ENCODE measurements around the gene DOCK10.

Gene DOCK10

DNA sequence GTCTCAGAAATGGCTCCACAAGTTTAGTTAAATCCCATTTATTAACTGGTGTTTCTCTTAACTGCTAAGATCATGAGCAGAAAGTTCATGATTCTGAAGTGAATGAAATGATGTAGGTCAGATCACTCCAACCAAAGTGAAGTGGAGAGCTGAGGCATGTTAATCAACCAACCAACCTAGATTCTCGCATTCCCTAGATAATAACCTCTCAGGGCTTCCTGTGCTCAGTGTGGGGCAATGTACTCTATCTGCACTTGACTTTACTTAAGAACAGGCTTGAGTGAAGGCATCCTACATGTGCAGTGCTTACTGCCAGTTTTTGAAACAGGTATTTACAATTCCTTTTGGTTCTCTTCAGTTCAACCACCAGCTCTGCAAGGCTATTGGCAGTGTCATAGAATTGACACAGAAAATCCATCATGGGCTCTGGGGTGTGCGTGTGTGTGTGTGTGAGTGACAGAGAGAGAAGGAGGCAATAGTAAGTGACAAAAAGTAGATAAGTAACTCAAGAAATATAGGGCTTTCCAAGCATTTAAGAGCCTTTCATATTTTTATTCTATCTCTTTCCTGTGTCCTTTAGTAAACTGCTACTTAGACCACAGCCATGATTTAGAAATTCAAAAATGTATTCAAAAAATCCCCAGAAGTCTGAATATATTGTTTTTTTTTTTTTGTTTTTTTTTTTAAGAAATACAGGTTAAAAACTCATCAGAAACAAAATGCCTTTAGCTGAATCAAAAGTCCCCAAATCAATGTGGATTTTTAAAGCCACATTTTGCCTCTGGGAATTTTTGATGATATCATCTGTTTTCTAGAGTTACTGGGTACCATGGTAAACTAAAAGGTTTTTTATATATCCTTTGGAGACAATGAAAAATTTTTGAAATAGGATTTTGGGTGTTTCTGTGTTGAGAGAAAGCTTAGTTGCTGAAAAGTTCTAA lies 28.6 kb downstream of the DOCK10 start:
- DNase-seq (ENCODE audit: low read depth in 2 of 2, low spot score in 1 of 2), result no peak

DNA sequence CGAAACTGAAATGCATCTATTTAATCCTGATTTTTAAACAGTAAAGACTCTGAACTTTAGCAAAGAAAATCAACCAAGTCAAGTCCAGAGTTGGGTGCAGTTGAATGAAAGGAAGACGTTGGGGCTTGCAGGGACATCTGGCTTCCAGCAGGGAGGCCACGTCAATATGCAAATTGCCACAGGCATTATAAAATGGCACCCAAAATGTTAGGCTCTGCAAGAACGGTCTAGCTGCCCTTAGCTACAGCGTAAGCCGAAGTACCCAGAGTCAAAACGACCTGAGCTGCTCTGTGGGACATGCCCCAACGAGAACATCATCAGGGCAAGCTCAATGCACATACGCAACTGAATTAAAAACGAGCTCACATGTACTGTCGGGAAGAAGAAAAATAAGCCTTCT lies 30.7 kb downstream of the DOCK10 start:
- no peak for DNase-seq (ENCODE audit: low read depth in 2 of 2, low spot score in 1 of 2)

DNA sequence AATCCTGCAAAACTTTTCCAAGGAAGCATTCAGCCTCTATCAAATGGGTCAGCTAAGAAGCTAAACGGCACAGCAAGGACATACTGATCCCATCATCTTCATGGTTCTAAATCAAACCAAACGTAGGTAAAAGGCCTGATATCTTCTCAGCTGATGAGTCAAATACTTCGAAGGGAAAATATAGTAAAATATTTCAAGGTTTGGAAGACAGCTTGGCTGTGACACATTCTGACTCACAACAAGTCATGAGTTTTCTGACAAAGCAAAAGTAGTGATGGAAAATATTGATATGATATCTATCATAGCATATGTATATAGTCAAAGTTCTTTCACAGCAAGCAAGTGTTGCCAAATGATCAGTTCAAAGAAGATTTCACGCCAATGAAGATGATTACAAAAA lies 31.5 kb downstream of the DOCK10 start:
- no peak for DNase-seq (ENCODE audit: low read depth in 2 of 2, low spot score in 1 of 2)

DNA sequence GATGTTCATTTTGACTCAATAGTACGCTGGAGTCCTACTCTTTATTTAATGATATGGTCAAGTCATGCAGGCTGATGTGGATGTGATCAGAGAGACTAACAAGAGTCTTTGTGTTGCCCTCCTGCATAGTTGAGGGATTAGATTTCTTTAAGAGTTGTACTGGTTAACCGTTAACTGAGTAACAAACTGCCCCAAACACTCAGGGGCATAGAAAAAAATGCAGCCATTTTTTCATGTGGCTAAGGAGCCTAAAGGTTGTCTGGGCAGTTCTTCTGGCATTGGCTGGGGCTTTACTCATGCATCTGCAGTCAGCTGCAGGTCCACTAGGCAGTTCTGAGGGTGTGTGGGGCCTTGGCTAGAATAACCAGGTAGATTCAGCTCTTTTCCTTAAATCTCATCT lies 32.5 kb downstream of the DOCK10 start:
- no peak for DNase-seq (ENCODE audit: low read depth in 2 of 2, low spot score in 1 of 2)

DNA sequence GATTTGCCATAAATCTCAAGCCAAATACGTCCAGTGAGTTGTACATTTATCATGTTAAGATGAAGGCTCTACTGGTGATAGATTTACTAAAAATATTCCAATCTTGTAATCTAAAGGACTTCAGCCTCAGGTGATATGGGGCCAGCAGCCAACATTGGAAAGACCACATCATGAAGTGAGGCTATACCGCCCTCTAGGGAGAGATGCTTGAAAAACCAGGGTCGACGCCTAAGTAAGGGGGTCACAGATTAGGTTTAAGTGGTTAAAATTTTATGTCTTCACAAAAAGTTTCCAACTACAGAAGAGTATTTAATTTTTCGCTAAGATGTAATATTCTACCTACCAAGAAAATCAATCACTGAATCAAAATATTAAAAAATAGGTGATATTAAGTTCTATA lies 33.3 kb downstream of the DOCK10 start:
- DNase-seq (ENCODE audit: low read depth in 2 of 2, low spot score in 1 of 2), result no peak

DNA sequence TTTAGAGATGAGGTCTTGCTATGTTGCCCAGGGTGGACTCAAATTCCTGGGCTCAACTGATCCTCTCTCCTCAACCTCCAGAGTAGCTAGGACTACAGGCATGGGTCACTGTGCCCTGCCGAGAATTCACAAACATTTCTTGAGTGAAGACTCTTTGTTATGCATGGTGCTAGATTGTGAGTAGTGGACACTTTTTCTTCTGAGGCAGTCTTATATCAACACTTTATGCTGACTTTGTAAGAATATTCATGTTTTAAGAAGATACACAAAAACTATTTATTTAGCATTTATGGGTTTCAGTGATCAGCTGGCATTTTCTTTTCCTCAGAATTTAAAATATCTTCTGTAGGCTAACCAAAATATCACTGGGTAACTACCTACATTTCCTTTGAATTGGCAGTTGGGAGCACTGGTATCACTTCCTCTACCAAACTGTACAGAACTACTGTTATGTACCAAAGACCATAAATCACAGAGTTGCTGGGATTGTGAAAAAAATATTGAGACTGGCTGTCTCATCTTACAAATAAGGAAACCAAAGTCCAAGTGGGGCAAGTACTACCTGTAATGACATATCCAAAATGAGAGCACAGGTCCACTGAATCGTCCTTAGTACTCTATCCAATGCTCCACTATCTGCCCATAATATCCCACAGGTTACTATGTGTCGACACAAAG lies 34.0 kb downstream of the DOCK10 start:
- DNase-seq (ENCODE audit: low read depth in 2 of 2, low spot score in 1 of 2), result no peak

DNA sequence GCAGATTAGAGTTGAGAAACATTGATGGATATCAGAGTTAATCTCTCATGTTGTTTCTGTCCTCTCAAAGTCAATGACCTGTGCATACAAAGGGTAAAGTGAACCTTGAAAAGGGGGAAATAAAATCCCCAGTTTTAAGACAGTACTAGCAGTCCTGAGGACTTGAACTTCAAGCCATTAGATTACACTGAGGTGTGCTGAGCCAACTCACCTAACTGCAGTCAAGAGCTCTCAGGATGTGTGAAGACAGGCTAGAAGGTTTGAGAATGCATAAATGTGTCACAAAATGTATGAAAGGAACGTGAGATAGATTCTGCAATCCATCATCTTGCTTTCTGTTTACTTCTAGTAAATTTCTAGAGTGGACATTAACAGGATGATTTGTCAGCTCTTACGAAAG lies 35.5 kb downstream of the DOCK10 start:
- DNase-seq (ENCODE audit: low read depth in 2 of 2, low spot score in 1 of 2), result no peak

- DNase-seq (ENCODE audit: low read depth in 2 of 2, low spot score in 1 of 2), result no peak
Observed at GRCh38 chr2:225004597-225004996, 37.7 kb downstream of the DOCK10 start.

GRCh38 chr2:225002656-225003045 lies 39.6 kb downstream of the DOCK10 start:
- DNase-seq (ENCODE audit: low read depth in 2 of 2, low spot score in 1 of 2), result no peak

GRCh38 chr2:225002039-225002655 lies 40.1 kb downstream of the DOCK10 start:
- DNase-seq (ENCODE audit: low read depth in 2 of 2, low spot score in 1 of 2), result peak; percentile 22 to 51

GRCh38 chr2:224999754-225000153 lies 42.5 kb downstream of the DOCK10 start:
- DNase-seq (ENCODE audit: low read depth in 2 of 2, low spot score in 1 of 2), result no peak

GRCh38 chr2:224999321-224999720 lies 42.9 kb downstream of the DOCK10 start:
- no peak for DNase-seq (ENCODE audit: low read depth in 2 of 2, low spot score in 1 of 2)

- DNase-seq (ENCODE audit: low read depth in 2 of 2, low spot score in 1 of 2), result no peak
Observed at GRCh38 chr2:224997802-224998201, 44.5 kb downstream of the DOCK10 start.

- DNase-seq (ENCODE audit: low read depth in 2 of 2, low spot score in 1 of 2), result no peak
Observed at GRCh38 chr2:224995419-224995818, 46.8 kb downstream of the DOCK10 start.

DNA sequence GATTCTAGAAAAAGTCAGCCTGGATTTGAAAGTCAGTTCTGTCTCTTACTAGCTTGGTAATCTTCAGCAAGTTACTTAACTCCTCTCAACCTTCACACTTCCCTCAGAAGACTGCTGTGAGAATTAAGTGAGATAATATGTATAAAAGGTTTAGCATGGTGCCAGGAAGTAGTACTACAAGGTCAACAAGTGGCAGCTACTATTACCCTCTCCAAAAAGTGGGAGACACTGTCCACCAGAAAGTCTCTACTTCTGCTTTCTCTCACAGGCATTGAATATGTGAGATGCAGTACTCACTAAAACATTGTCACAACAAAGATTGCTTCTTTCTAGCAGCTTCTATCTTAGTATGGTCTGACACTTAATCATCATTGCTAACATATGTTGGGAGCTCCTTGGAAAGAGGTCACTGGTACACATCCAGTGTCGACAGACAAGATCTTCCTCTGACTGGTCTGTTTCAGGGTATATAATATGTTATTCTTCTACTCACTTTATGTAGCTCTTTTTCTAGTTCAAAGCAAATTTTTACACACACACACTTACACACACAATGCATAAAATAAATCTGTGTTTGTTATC lies 47.9 kb downstream of the DOCK10 start:
- no peak for DNase-seq (ENCODE audit: low read depth in 2 of 2, low spot score in 1 of 2)

DNA sequence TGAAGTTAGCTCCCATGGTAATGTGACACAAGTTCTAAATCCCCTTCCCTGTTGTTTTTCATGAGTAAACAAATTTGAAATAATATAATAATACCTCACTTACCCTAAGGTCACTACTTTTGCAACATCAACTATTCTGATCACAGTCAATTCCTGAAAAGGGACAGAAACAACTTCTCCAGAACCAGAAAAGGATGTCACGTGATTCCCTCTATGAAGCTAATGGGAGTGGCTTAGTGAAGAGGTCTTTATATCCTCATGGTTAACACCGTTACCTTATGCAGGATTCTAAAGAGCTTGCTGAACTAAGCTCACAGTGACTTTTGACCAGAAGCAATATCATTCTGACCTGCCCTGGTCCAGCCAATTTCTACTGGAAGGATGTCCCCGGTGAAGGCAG lies 51.6 kb downstream of the DOCK10 start:
- no peak for DNase-seq (ENCODE audit: low read depth in 2 of 2, low spot score in 1 of 2)

GRCh38 chr2:224987733-224988132 lies 54.5 kb downstream of the DOCK10 start:
- DNase-seq (ENCODE audit: low read depth in 2 of 2, low spot score in 1 of 2), result no peak

GRCh38 chr2:224986477-224986876 lies 55.8 kb downstream of the DOCK10 start:
- DNase-seq (ENCODE audit: low read depth in 2 of 2, low spot score in 1 of 2), result no peak

DNA sequence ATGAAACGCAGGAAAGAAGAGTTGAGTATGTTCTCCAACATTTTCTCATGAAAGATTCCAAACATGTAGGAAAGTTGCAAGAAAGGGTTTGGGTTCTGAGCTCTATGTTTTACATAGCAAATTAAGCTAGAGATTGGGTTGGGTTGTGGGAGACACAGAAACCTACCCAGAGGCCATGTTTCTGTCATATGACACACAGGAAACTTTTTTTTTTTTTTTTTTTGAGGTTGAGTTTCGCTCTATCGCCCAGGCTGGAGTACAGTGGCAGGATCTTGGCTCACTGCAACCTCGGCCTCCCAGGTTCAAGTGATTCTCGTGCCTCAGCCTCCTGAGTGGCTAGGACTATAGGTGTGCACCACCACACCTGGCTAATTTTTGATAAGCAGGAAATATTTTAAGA lies 57.6 kb downstream of the DOCK10 start:
- DNase-seq (ENCODE audit: low read depth in 2 of 2, low spot score in 1 of 2), result no peak

DNA sequence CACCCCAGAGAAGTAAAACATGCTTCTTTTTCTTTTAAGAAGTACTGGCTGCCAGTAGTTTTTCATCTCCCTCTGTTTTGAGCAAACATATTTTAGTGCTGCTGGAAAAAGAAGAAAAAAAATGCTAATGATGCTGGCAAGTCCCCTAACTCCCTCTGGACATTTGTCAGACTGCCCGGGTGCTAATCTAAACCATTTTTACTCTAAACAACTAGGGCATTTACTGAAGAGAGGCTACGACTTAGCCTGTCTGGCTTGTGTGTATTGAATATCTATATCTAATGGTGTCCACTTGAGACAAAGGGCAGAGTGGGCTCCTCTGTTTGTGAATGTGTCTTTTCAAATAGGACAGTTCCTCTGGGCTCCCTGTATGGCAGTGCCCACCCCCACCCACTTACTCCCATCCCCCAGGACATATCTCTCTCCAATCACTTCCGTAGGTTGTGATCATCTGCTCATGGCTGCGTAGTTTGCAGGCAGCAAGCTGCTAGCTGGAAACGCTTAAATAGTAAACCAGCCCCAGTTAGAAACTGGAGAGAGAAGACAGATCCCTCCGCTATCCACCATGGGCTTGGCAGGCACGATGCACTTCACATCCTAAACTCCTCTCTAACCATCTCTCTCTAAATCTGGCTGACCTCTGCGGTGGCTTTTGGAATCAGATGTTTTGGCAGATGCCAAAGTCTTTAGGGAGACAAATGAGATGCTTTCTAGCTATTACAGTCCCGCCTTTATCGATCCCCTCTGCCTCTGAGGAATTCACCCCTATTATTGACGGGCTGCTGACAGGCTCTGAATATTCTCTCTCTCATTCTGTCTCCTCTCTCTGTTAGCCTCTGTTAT lies 58.3 kb downstream of the DOCK10 start:
- no peak for DNase-seq (ENCODE audit: low read depth in 2 of 2, low spot score in 1 of 2)

All from stimulated activated CD8-positive, alpha-beta memory T cell treated with anti-CD3 and anti-CD28 coated beads, Interleukin-4, amount 100 ng/mL, for 4 hours (primary cell).